ENCODE measurements around the gene ASXL2.

Gene ASXL2

GRCh38 chr2:25787020-25787419 is 91.3 kb downstream of the ASXL2 start:
- H3K9me3 ChIP-seq (ENCODE audit: control insufficient read depth, low read length), result no peaks in the 10 kb centered on the region
- peaks cover 8% of the 10 kb centered on the region for H3K36me3 ChIP-seq (ENCODE audit: control insufficient read depth, insufficient read depth, low read length)
- no peak overlapping the region for H3K27ac ChIP-seq (ENCODE audit: insufficient read depth, low read length, poor library complexity, severe bottlenecking)
- no peak overlapping the region for H3K4me3 ChIP-seq (ENCODE audit: insufficient read depth, low read depth, low read length, poor library complexity, severe bottlenecking)
- peaks cover 16% of the 10 kb centered on the region for H3K4me1 ChIP-seq (ENCODE audit: control insufficient read depth, insufficient read depth, low read length, poor library complexity, severe bottlenecking)
- no peaks in the 10 kb centered on the region for H3K27me3 ChIP-seq (replicated peaks; ENCODE audit: control insufficient read depth, insufficient read depth, low read length, poor library complexity, severe bottlenecking)
- no peak for DNase-seq

- Histone ChIP-seq H3K27ac (ENCODE audit: insufficient read depth, low read length, poor library complexity, severe bottlenecking) (no peak overlapping the region), H3K4me1 (ENCODE audit: control insufficient read depth, insufficient read depth, low read length, poor library complexity, severe bottlenecking) (peaks cover 3% of the 10 kb centered on the region), H3K27me3 (replicated peaks; ENCODE audit: control insufficient read depth, insufficient read depth, low read length, poor library complexity, severe bottlenecking) (no peaks in the 10 kb centered on the region), H3K4me3 (ENCODE audit: insufficient read depth, low read depth, low read length, poor library complexity, severe bottlenecking) (no peak overlapping the region), H3K36me3 (ENCODE audit: control insufficient read depth, insufficient read depth, low read length) (peaks cover 12% of the 10 kb centered on the region), H3K9me3 (ENCODE audit: control insufficient read depth, low read length) (no peaks in the 10 kb centered on the region)
- no peak for DNase-seq
Measured at GRCh38 chr2:25784404-25784803, 93.9 kb downstream of the ASXL2 start.

- no peak overlapping the region for H3K27ac ChIP-seq (ENCODE audit: insufficient read depth, low read length, poor library complexity, severe bottlenecking)
- peaks cover 4% of the 10 kb centered on the region for H3K36me3 ChIP-seq (ENCODE audit: control insufficient read depth, insufficient read depth, low read length)
- no peaks in the 10 kb centered on the region for H3K9me3 ChIP-seq (ENCODE audit: control insufficient read depth, low read length)
- DNase-seq, result no peak
- no peaks in the 10 kb centered on the region for H3K27me3 ChIP-seq (replicated peaks; ENCODE audit: control insufficient read depth, insufficient read depth, low read length, poor library complexity, severe bottlenecking)
- H3K4me1 ChIP-seq (ENCODE audit: control insufficient read depth, insufficient read depth, low read length, poor library complexity, severe bottlenecking), result no peaks in the 10 kb centered on the region
- H3K4me3 ChIP-seq (ENCODE audit: insufficient read depth, low read depth, low read length, poor library complexity, severe bottlenecking), result no peak overlapping the region
Measured at GRCh38 chr2:25777077-25777476, 101.2 kb downstream of the ASXL2 start.

GRCh38 chr2:25772078-25772477 is 106.2 kb downstream of the ASXL2 start:
- no peaks in the 10 kb centered on the region for H3K9me3 ChIP-seq (ENCODE audit: control insufficient read depth, low read length)
- no peak overlapping the region for H3K4me3 ChIP-seq (ENCODE audit: insufficient read depth, low read depth, low read length, poor library complexity, severe bottlenecking)
- H3K27ac ChIP-seq (ENCODE audit: insufficient read depth, low read length, poor library complexity, severe bottlenecking), result no peak overlapping the region
- H3K36me3 ChIP-seq (ENCODE audit: control insufficient read depth, insufficient read depth, low read length), result peaks cover 12% of the 10 kb centered on the region
- DNase-seq, result no peak
- H3K4me1 ChIP-seq (ENCODE audit: control insufficient read depth, insufficient read depth, low read length, poor library complexity, severe bottlenecking), result peaks cover 9% of the 10 kb centered on the region
- no peaks in the 10 kb centered on the region for H3K27me3 ChIP-seq (replicated peaks; ENCODE audit: control insufficient read depth, insufficient read depth, low read length, poor library complexity, severe bottlenecking)

- no peaks in the 10 kb centered on the region for H3K9me3 ChIP-seq (ENCODE audit: control insufficient read depth, low read length)
- peaks cover 24% of the 10 kb centered on the region for H3K36me3 ChIP-seq (ENCODE audit: control insufficient read depth, insufficient read depth, low read length)
- no peak for DNase-seq
- no peaks in the 10 kb centered on the region for H3K27me3 ChIP-seq (replicated peaks; ENCODE audit: control insufficient read depth, insufficient read depth, low read length, poor library complexity, severe bottlenecking)
- H3K4me1 ChIP-seq (ENCODE audit: control insufficient read depth, insufficient read depth, low read length, poor library complexity, severe bottlenecking), result peaks cover 14% of the 10 kb centered on the region
- no peak overlapping the region for H3K27ac ChIP-seq (ENCODE audit: insufficient read depth, low read length, poor library complexity, severe bottlenecking)
- no peak overlapping the region for H3K4me3 ChIP-seq (ENCODE audit: insufficient read depth, low read depth, low read length, poor library complexity, severe bottlenecking)
Measured at GRCh38 chr2:25763575-25763974, 114.7 kb downstream of the ASXL2 start.

GRCh38 chr2:25760297-25760696 is 118.0 kb downstream of the ASXL2 start:
- H3K4me3 ChIP-seq (ENCODE audit: insufficient read depth, low read depth, low read length, poor library complexity, severe bottlenecking), result no peak overlapping the region

GRCh38 chr2:25758348-25758747 is 119.9 kb downstream of the ASXL2 start:
- Histone ChIP-seq H3K27ac (ENCODE audit: insufficient read depth, low read length, poor library complexity, severe bottlenecking) (no peak overlapping the region), H3K4me1 (ENCODE audit: control insufficient read depth, insufficient read depth, low read length, poor library complexity, severe bottlenecking) (no peaks in the 10 kb centered on the region), H3K36me3 (ENCODE audit: control insufficient read depth, insufficient read depth, low read length) (peaks cover 45% of the 10 kb centered on the region), H3K9me3 (ENCODE audit: control insufficient read depth, low read length) (no peaks in the 10 kb centered on the region), H3K4me3 (ENCODE audit: insufficient read depth, low read depth, low read length, poor library complexity, severe bottlenecking) (no peak overlapping the region), H3K27me3 (replicated peaks; ENCODE audit: control insufficient read depth, insufficient read depth, low read length, poor library complexity, severe bottlenecking) (no peaks in the 10 kb centered on the region)
- DNase-seq, result no peak

More at GRCh38 chr2:25760297-25760696, 118.0 kb downstream of the ASXL2 start:
- H3K4me1 ChIP-seq (ENCODE audit: control insufficient read depth, insufficient read depth, low read length, poor library complexity, severe bottlenecking), result no peaks in the 10 kb centered on the region
- DNase-seq, result no peak
- no peak overlapping the region for H3K27ac ChIP-seq (ENCODE audit: insufficient read depth, low read length, poor library complexity, severe bottlenecking)
- peaks cover 28% of the 10 kb centered on the region for H3K36me3 ChIP-seq (ENCODE audit: control insufficient read depth, insufficient read depth, low read length)
- H3K27me3 ChIP-seq (replicated peaks; ENCODE audit: control insufficient read depth, insufficient read depth, low read length, poor library complexity, severe bottlenecking), result no peaks in the 10 kb centered on the region
- H3K9me3 ChIP-seq (ENCODE audit: control insufficient read depth, low read length), result no peaks in the 10 kb centered on the region

- H3K27me3 ChIP-seq (replicated peaks; ENCODE audit: control insufficient read depth, insufficient read depth, low read length, poor library complexity, severe bottlenecking), result no peaks in the 10 kb centered on the region
- no peak for DNase-seq
- no peak overlapping the region for H3K4me3 ChIP-seq (ENCODE audit: insufficient read depth, low read depth, low read length, poor library complexity, severe bottlenecking)
- H3K36me3 ChIP-seq (ENCODE audit: control insufficient read depth, insufficient read depth, low read length), result peaks cover 48% of the 10 kb centered on the region
- no peak overlapping the region for H3K27ac ChIP-seq (ENCODE audit: insufficient read depth, low read length, poor library complexity, severe bottlenecking)
- H3K4me1 ChIP-seq (ENCODE audit: control insufficient read depth, insufficient read depth, low read length, poor library complexity, severe bottlenecking), result no peaks in the 10 kb centered on the region
- H3K9me3 ChIP-seq (ENCODE audit: control insufficient read depth, low read length), result no peaks in the 10 kb centered on the region
Measured at GRCh38 chr2:25757906-25758305, 120.4 kb downstream of the ASXL2 start.

GRCh38 chr2:25756536-25756935 is 121.8 kb downstream of the ASXL2 start:
- DNase-seq, result no peak
- H3K27ac ChIP-seq (ENCODE audit: insufficient read depth, low read length, poor library complexity, severe bottlenecking), result no peak overlapping the region
- no peak overlapping the region for H3K4me3 ChIP-seq (ENCODE audit: insufficient read depth, low read depth, low read length, poor library complexity, severe bottlenecking)
- H3K9me3 ChIP-seq (ENCODE audit: control insufficient read depth, low read length), result no peaks in the 10 kb centered on the region
- no peaks in the 10 kb centered on the region for H3K27me3 ChIP-seq (replicated peaks; ENCODE audit: control insufficient read depth, insufficient read depth, low read length, poor library complexity, severe bottlenecking)
- no peaks in the 10 kb centered on the region for H3K4me1 ChIP-seq (ENCODE audit: control insufficient read depth, insufficient read depth, low read length, poor library complexity, severe bottlenecking)
- H3K36me3 ChIP-seq (ENCODE audit: control insufficient read depth, insufficient read depth, low read length), result peaks cover 51% of the 10 kb centered on the region

- Histone ChIP-seq H3K4me1 (ENCODE audit: control insufficient read depth, insufficient read depth, low read length, poor library complexity, severe bottlenecking) (no peaks in the 10 kb centered on the region), H3K4me3 (ENCODE audit: insufficient read depth, low read depth, low read length, poor library complexity, severe bottlenecking) (no peak overlapping the region), H3K36me3 (ENCODE audit: control insufficient read depth, insufficient read depth, low read length) (peaks cover 57% of the 10 kb centered on the region), H3K27me3 (replicated peaks; ENCODE audit: control insufficient read depth, insufficient read depth, low read length, poor library complexity, severe bottlenecking) (no peaks in the 10 kb centered on the region), H3K27ac (ENCODE audit: insufficient read depth, low read length, poor library complexity, severe bottlenecking) (no peak overlapping the region), H3K9me3 (ENCODE audit: control insufficient read depth, low read length) (no peaks in the 10 kb centered on the region)
- DNase-seq, result no peak
Measured at GRCh38 chr2:25749676-25750075, 128.6 kb downstream of the ASXL2 start.

- DNase-seq, result no peak
- H3K27me3 ChIP-seq (replicated peaks; ENCODE audit: control insufficient read depth, insufficient read depth, low read length, poor library complexity, severe bottlenecking), result no peaks in the 10 kb centered on the region
- H3K4me1 ChIP-seq (ENCODE audit: control insufficient read depth, insufficient read depth, low read length, poor library complexity, severe bottlenecking), result no peaks in the 10 kb centered on the region
- H3K9me3 ChIP-seq (ENCODE audit: control insufficient read depth, low read length), result no peaks in the 10 kb centered on the region
- no peak overlapping the region for H3K27ac ChIP-seq (ENCODE audit: insufficient read depth, low read length, poor library complexity, severe bottlenecking)
- no peak overlapping the region for H3K4me3 ChIP-seq (ENCODE audit: insufficient read depth, low read depth, low read length, poor library complexity, severe bottlenecking)
- H3K36me3 ChIP-seq (ENCODE audit: control insufficient read depth, insufficient read depth, low read length), result peaks cover 47% of the 10 kb centered on the region
Measured at GRCh38 chr2:25744055-25744454, 134.2 kb downstream of the ASXL2 start.
